ENCODE results near the gene SCN2A.

The SCN2A gene

DNA sequence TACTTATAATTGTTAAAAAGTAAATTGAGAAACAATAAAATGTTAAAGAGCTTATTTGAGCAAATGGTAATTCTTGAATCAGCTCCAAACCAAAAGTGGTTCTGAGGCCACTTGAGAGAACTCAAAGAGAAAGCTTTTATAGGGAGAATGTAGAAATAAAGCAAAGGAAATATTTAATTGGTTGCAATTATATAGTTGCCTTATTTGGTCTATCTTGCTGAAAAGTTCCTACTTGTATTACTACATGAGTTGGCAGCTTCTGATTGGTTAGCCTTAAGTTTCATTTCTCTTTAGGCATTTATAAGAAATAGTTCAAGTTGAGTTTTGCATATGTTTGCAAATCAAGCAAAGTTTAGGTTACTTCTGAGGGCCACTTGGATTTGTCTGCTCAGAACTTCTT, 38.1 kb downstream of the SCN2A start:
- no peak for DNase-seq (ENCODE audit: low read depth, low spot score)
- no peaks in the 10 kb centered on the region for H3K36me3 ChIP-seq (ENCODE audit: insufficient read depth, insufficient read length, low read length)
- no peaks in the 10 kb centered on the region for H3K27me3 ChIP-seq (ENCODE audit: insufficient read depth, insufficient read length)

DNA sequence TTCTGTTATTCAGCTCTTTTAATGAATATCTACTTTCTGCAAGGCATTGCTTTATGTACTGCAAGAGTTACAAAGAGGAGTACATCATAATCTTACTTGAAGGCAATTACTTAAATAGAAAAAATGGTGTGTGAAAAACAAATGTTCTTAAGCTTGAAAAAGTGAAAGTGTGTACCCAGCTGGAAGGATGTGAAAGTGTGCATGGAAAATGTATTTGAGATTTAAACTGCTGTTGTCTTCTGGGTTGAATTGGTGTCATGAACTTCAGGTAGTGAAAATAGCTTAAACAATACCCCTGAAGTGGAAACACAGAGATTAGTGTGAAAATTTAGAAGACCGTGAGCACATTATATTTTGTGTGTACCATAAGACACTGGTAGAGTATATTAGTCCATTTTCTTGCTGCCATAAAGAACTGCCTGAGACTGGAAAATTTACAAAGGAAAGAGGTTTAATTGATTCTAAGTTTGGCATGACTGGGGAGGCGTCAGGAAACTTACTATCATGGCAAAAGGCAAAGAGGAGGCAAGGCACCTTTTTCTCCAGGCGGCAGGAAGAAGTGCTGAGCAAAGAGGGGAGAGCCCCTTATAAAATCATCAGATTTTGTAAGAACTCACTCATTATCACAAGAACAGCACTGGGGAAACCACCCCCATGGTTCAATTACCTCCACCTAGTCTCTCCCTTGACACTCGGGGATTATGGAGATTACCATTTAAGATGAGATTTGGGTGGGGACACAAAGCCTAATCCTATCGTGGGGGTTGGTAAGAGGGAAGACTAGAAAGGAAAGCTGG, 38.8 kb downstream of the SCN2A start:
- Histone ChIP-seq H3K4me1 (ENCODE audit: insufficient read depth, insufficient read length) (no peaks in the 10 kb centered on the region), H3K9ac (ENCODE audit: insufficient read length, low read depth) (no peak overlapping the region), H3K4me3 (ENCODE audit: insufficient read length, low read depth) (no peak overlapping the region), H3K36me3 (ENCODE audit: insufficient read depth, insufficient read length, low read length) (no peaks in the 10 kb centered on the region), H3K9me3 (ENCODE audit: insufficient read depth, low read length) (peaks cover 4% of the 10 kb centered on the region; the same call in 1 of the 2 replicates), H3K27me3 (ENCODE audit: insufficient read depth, insufficient read length) (no peaks in the 10 kb centered on the region)
- DNase-seq (ENCODE audit: low read depth, low spot score), result no peak
- TF ChIP-seq SUZ12 (IDR thresholded peaks at IDR 0.05; ENCODE audit: extremely low read depth, insufficient read depth, insufficient read length) (no peak), YY1 (IDR thresholded peaks at IDR 0.05; ENCODE audit: insufficient read depth, insufficient read length) (no peak), ZNF274 (IDR thresholded peaks at IDR 0.05; ENCODE audit: low read depth, low read length) (no peak)

More for the DNA sequence above, 38.1 kb downstream of the SCN2A start:
- Histone ChIP-seq H3K4me3 (ENCODE audit: insufficient read length, low read depth) (no peak overlapping the region), H3K4me1 (ENCODE audit: insufficient read depth, insufficient read length) (no peaks in the 10 kb centered on the region), H3K9ac (ENCODE audit: insufficient read length, low read depth) (no peak overlapping the region), H3K9me3 (ENCODE audit: insufficient read depth, low read length) (peaks cover 4% of the 10 kb centered on the region; the same call in 1 of the 2 replicates)
- TF ChIP-seq ZNF274 (IDR thresholded peaks at IDR 0.05; ENCODE audit: low read depth, low read length) (no peak), SUZ12 (IDR thresholded peaks at IDR 0.05; ENCODE audit: extremely low read depth, insufficient read depth, insufficient read length) (no peak), YY1 (IDR thresholded peaks at IDR 0.05; ENCODE audit: insufficient read depth, insufficient read length) (no peak)

- Histone ChIP-seq H3K4me3 (ENCODE audit: insufficient read length, low read depth) (no peak overlapping the region), H3K27me3 (ENCODE audit: insufficient read depth, insufficient read length) (no peaks in the 10 kb centered on the region), H3K4me1 (ENCODE audit: insufficient read depth, insufficient read length) (no peaks in the 10 kb centered on the region), H3K9ac (ENCODE audit: insufficient read length, low read depth) (no peak overlapping the region), H3K36me3 (ENCODE audit: insufficient read depth, insufficient read length, low read length) (no peaks in the 10 kb centered on the region), H3K9me3 (ENCODE audit: insufficient read depth, low read length) (peaks cover 4% of the 10 kb centered on the region; the same call in 1 of the 2 replicates)
- DNase-seq (ENCODE audit: low read depth, low spot score), result no peak
- no peak for TF ChIP-seq ZNF274 (IDR thresholded peaks at IDR 0.05; ENCODE audit: low read depth, low read length)
- no peak for TF ChIP-seq SUZ12 (IDR thresholded peaks at IDR 0.05; ENCODE audit: extremely low read depth, insufficient read depth, insufficient read length)
- TF ChIP-seq YY1 (IDR thresholded peaks at IDR 0.05; ENCODE audit: insufficient read depth, insufficient read length), result no peak
Measured at GRCh38 chr2:165280356-165280755, 41.1 kb downstream of the SCN2A start.

DNA sequence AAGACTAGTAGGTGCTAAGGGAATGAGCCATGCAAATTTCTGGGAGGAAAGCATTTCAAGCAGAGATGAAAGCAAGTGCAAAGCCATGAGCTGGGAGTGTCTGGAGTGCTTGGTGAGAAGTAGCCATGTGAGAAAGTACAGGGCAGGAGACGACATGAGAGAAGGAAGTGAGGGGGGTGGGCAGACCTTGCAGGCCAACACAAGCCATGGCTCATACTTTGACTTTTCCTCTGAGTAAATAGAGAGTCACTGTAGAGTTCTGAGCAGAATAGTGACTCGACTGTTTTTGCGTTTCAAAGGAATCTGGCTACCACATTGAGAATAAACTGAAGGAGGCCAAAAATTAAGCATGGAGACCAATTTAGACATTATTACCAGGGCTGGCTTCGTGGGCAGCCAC, 42.2 kb downstream of the SCN2A start:
- no peak for DNase-seq (ENCODE audit: low read depth, low spot score)
- TF ChIP-seq SUZ12 (IDR thresholded peaks at IDR 0.05; ENCODE audit: extremely low read depth, insufficient read depth, insufficient read length) (no peak), ZNF274 (IDR thresholded peaks at IDR 0.05; ENCODE audit: low read depth, low read length) (no peak), YY1 (IDR thresholded peaks at IDR 0.05; ENCODE audit: insufficient read depth, insufficient read length) (no peak)
- Histone ChIP-seq H3K36me3 (ENCODE audit: insufficient read depth, insufficient read length, low read length) (no peaks in the 10 kb centered on the region), H3K4me1 (ENCODE audit: insufficient read depth, insufficient read length) (no peaks in the 10 kb centered on the region), H3K4me3 (ENCODE audit: insufficient read length, low read depth) (no peak overlapping the region), H3K9ac (ENCODE audit: insufficient read length, low read depth) (no peak overlapping the region), H3K9me3 (ENCODE audit: insufficient read depth, low read length) (peaks cover 4% of the 10 kb centered on the region; the same call in 1 of the 2 replicates), H3K27me3 (ENCODE audit: insufficient read depth, insufficient read length) (no peaks in the 10 kb centered on the region)

DNA sequence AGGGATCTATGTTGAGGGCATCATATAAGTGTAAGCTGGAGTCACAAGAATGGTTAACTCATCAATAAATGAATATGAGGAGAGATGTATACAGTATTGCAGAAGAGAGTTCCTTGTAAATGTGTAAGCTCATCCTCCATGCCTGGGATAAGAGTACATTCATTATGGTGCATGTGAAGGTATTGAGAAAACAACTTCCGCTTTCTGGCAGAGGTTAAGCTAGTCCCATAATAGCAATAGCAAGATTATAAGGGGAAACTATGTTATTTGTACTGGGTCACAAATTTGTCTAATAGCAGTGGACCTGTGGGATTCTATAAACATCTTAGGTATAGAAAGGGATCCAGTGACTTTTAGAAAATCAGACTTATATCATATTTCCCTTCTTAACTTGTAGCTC, 44.1 kb downstream of the SCN2A start:
- no peaks in the 10 kb centered on the region; the same call in 1 of the 2 replicates for H3K9me3 ChIP-seq (ENCODE audit: insufficient read depth, low read length)
- no peak for TF ChIP-seq SUZ12 (IDR thresholded peaks at IDR 0.05; ENCODE audit: extremely low read depth, insufficient read depth, insufficient read length)
- no peak for TF ChIP-seq ZNF274 (IDR thresholded peaks at IDR 0.05; ENCODE audit: low read depth, low read length)
- TF ChIP-seq YY1 (IDR thresholded peaks at IDR 0.05; ENCODE audit: insufficient read depth, insufficient read length), result no peak
- H3K4me3 ChIP-seq (ENCODE audit: insufficient read length, low read depth), result no peak overlapping the region
- no peaks in the 10 kb centered on the region for H3K36me3 ChIP-seq (ENCODE audit: insufficient read depth, insufficient read length, low read length)
- H3K27me3 ChIP-seq (ENCODE audit: insufficient read depth, insufficient read length), result no peaks in the 10 kb centered on the region
- DNase-seq (ENCODE audit: low read depth, low spot score), result no peak
- H3K9ac ChIP-seq (ENCODE audit: insufficient read length, low read depth), result no peak overlapping the region
- H3K4me1 ChIP-seq (ENCODE audit: insufficient read depth, insufficient read length), result no peaks in the 10 kb centered on the region

DNA sequence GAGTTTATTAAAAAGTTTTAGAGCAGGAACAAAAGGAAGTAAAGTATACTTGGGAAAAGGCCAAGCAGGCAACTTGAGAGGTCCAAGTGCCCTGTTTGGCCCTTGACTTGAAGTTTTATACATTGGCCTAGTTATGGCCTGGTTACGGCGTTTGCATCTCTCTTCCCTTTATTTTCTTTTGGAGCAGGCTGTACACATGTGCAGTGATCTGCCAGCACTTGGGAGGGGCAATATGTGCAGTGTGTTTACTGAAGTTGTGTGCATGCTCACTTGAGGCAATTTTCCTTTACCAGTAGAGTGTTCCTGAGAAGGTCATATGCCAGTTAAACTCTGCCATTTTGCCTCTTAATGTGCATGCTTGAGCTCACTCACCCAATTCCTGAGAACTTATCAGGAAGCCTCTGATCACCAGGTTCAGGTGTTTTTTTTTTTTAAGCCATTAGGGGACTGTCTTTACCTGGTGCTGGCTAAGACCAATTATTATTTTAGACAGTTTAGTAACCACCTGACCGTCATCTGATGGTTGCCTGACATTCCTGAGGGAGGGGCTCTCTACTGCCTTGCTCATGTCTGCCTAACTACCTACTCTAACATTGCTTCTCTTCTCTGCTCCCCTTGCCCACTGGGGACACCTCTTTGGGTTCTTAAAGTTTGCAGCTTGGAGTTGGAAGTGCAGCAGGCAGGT, 48.0 kb downstream of the SCN2A start:
- no peak for DNase-seq (ENCODE audit: low read depth, low spot score)
- H3K9me3 ChIP-seq (ENCODE audit: insufficient read depth, low read length), result no peaks in the 10 kb centered on the region

GRCh38 chr2:165289069-165289468, 49.9 kb downstream of the SCN2A start:
- no peaks in the 10 kb centered on the region for H3K4me1 ChIP-seq (ENCODE audit: insufficient read depth, insufficient read length)

More for the DNA sequence above, 48.0 kb downstream of the SCN2A start:
- Histone ChIP-seq H3K36me3 (ENCODE audit: insufficient read depth, insufficient read length, low read length) (no peaks in the 10 kb centered on the region), H3K4me3 (ENCODE audit: insufficient read length, low read depth) (no peak overlapping the region), H3K27me3 (ENCODE audit: insufficient read depth, insufficient read length) (no peaks in the 10 kb centered on the region), H3K9ac (ENCODE audit: insufficient read length, low read depth) (no peak overlapping the region), H3K4me1 (ENCODE audit: insufficient read depth, insufficient read length) (no peaks in the 10 kb centered on the region)
- TF ChIP-seq SUZ12 (IDR thresholded peaks at IDR 0.05; ENCODE audit: extremely low read depth, insufficient read depth, insufficient read length), result no peak

More at GRCh38 chr2:165289069-165289468, 49.9 kb downstream of the SCN2A start:
- Histone ChIP-seq H3K27me3 (ENCODE audit: insufficient read depth, insufficient read length) (no peaks in the 10 kb centered on the region), H3K4me3 (ENCODE audit: insufficient read length, low read depth) (no peak overlapping the region), H3K9me3 (ENCODE audit: insufficient read depth, low read length) (no peaks in the 10 kb centered on the region), H3K36me3 (ENCODE audit: insufficient read depth, insufficient read length, low read length) (no peaks in the 10 kb centered on the region), H3K9ac (ENCODE audit: insufficient read length, low read depth) (no peak overlapping the region)
- TF ChIP-seq ZNF274 (IDR thresholded peaks at IDR 0.05; ENCODE audit: low read depth, low read length), result no peak
- TF ChIP-seq YY1 (IDR thresholded peaks at IDR 0.05; ENCODE audit: insufficient read depth, insufficient read length), result no peak
- no peak for TF ChIP-seq SUZ12 (IDR thresholded peaks at IDR 0.05; ENCODE audit: extremely low read depth, insufficient read depth, insufficient read length)
- no peak for DNase-seq (ENCODE audit: low read depth, low spot score)
